Loucy (cell line): ENCODE data around the gene OGG1.

Source experiments
- H2AFZ ChIP-seq: fragments of 200-600 bp; sonication (generic); 2 replicates; pipeline ENCODE4 v1.6.0; 2016; ENCODE audit warnings: antibody characterized with exemption, mild to moderate bottlenecking, low read length, moderate library complexity
- H3F3A ChIP-seq: fragments of 200-600 bp; 2 replicates; pipeline ENCODE4 v1.6.0; 2016; ENCODE audit warnings: antibody characterized with exemption, low read depth, mild to moderate bottlenecking
- H3K27me3 ChIP-seq: fragments of 200-600 bp; sonication (generic); 2 replicates; pipeline ENCODE4 v1.6.1; 2014; ENCODE audit warnings: low read length, mild to moderate bottlenecking; ENCODE audit not compliant: insufficient read depth, poor library complexity, severe bottlenecking
- H3K36me3 ChIP-seq: fragments of 200-600 bp; sonication (generic); 2 replicates; pipeline ENCODE4 v1.6.1; 2016; ENCODE audit warnings: low read length; ENCODE audit not compliant: insufficient read depth
- H3K4me1 ChIP-seq: fragments of 200-600 bp; sonication (generic); 2 replicates; pipeline ENCODE4 v1.5.1; 2014; ENCODE audit warnings: low read length, mild to moderate bottlenecking; ENCODE audit not compliant: insufficient read depth, poor library complexity, severe bottlenecking
- H3K4me2 ChIP-seq: fragments of 200-600 bp; sonication (generic); 2 replicates; pipeline ENCODE4 v1.6.0; 2014; ENCODE audit warnings: antibody characterized with exemption, low read length, low read depth, mild to moderate bottlenecking; ENCODE audit not compliant: poor library complexity, severe bottlenecking
- H3K4me3 ChIP-seq: fragments of 200-600 bp; sonication (generic); 2 replicates; pipeline ENCODE4 v1.5.1; 2014; ENCODE audit warnings: low read length, mild to moderate bottlenecking, mixed read lengths; ENCODE audit not compliant: poor library complexity, severe bottlenecking
- H3K79me2 ChIP-seq: fragments of 200-600 bp; sonication (generic); 2 replicates; pipeline ENCODE4 v1.6.1; 2014; ENCODE audit warnings: low read length; ENCODE audit not compliant: insufficient read depth
- H3K9ac ChIP-seq: fragments of 200-600 bp; sonication (generic); 2 replicates; pipeline ENCODE4 v1.6.0; 2014; ENCODE audit warnings: mild to moderate bottlenecking, low read depth, low read length, moderate library complexity; ENCODE audit not compliant: poor library complexity, severe bottlenecking
- H3K9me2 ChIP-seq: fragments of 200-600 bp; sonication (generic); replicated peaks from 2 replicates; pipeline ENCODE4 v1.6.1; 2016; ENCODE audit warnings: low read depth, low read length, mixed read lengths
- H3K9me3 ChIP-seq: fragments of 200-600 bp; sonication (generic); 2 replicates; pipeline ENCODE4 v1.6.1; 2014; ENCODE audit warnings: mild to moderate bottlenecking, antibody characterized with exemption, low read length, low read depth; ENCODE audit not compliant: insufficient read depth
- H4K20me1 ChIP-seq: fragments of 200-600 bp; sonication (generic); 2 replicates; pipeline ENCODE4 v1.6.0; 2014; ENCODE audit warnings: antibody characterized with exemption, low read length, mild to moderate bottlenecking; ENCODE audit not compliant: insufficient read depth, poor library complexity, severe bottlenecking
- EZH2phosphoT487 ChIP-seq: fragments of 200-600 bp; IDR thresholded peaks from 2 replicates; pipeline ENCODE4 v1.6.1; 2018; ENCODE audit warnings: antibody characterized with exemption, mild to moderate bottlenecking, moderate library complexity, borderline replicate concordance
- TF ChIP-seq, protein P1 (sequence below): fragments of 200-600 bp; sonication (generic); conservative IDR thresholded peaks from 2 replicates; pipeline ENCODE4 v1.5.1; 2014; ENCODE audit warnings: mild to moderate bottlenecking, antibody characterized with exemption, low read length

The OGG1 gene

DNA sequence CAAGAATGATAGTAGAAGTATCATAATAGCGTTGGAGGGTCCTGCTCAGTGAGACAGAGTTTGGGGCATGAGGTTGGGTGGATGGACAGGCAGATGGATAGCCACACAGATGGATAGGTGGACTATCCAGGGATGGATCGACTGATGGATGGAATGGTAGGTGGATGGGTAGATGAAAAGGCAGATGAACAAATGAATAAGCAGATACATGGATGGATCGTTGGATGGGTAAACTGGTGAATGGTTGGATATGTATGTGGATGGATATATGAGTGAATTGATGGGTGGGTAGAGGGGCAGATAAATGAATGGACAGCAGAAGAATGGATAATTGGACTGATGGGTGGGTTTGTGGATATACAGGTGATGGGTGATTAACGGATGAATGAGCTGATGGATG lies 36.6 kb upstream of the OGG1 start:
- Histone ChIP-seq H3K4me2 (no peak overlapping the region), H3K4me3 (no peak overlapping the region), H3F3A (no peaks in the 10 kb centered on the region), H3K36me3 (no peaks in the 10 kb centered on the region), H3K9me2 (no peaks in the 10 kb centered on the region), H4K20me1 (no peaks in the 10 kb centered on the region), H3K79me2 (no peaks in the 10 kb centered on the region), H3K9me3 (no peaks in the 10 kb centered on the region), H2AFZ (no peak overlapping the region), H3K27me3 (no peaks in the 10 kb centered on the region), H3K9ac (no peak overlapping the region), H3K4me1 (peaks cover 3% of the 10 kb centered on the region)
- TF ChIP-seq, protein P1, sequence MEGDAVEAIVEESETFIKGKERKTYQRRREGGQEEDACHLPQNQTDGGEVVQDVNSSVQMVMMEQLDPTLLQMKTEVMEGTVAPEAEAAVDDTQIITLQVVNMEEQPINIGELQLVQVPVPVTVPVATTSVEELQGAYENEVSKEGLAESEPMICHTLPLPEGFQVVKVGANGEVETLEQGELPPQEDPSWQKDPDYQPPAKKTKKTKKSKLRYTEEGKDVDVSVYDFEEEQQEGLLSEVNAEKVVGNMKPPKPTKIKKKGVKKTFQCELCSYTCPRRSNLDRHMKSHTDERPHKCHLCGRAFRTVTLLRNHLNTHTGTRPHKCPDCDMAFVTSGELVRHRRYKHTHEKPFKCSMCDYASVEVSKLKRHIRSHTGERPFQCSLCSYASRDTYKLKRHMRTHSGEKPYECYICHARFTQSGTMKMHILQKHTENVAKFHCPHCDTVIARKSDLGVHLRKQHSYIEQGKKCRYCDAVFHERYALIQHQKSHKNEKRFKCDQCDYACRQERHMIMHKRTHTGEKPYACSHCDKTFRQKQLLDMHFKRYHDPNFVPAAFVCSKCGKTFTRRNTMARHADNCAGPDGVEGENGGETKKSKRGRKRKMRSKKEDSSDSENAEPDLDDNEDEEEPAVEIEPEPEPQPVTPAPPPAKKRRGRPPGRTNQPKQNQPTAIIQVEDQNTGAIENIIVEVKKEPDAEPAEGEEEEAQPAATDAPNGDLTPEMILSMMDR: no peak
- TF ChIP-seq EZH2phosphoT487: no peak

GRCh38 chr3:9715136-9715535 lies 34.6 kb upstream of the OGG1 start:
- no peaks in the 10 kb centered on the region for H3K79me2 ChIP-seq
- no peaks in the 10 kb centered on the region for H3K36me3 ChIP-seq
- TF ChIP-seq, protein P1: no peak
- no peak for TF ChIP-seq EZH2phosphoT487
- no peak overlapping the region for H3K4me2 ChIP-seq
- peaks cover 3% of the 10 kb centered on the region for H3K4me1 ChIP-seq
- no peak overlapping the region for H3K9ac ChIP-seq
- no peaks in the 10 kb centered on the region for H3K27me3 ChIP-seq
- H4K20me1 ChIP-seq: no peaks in the 10 kb centered on the region
- no peaks in the 10 kb centered on the region for H3K9me2 ChIP-seq
- H3F3A ChIP-seq: no peaks in the 10 kb centered on the region
- no peaks in the 10 kb centered on the region for H3K9me3 ChIP-seq
- H3K4me3 ChIP-seq: no peak overlapping the region
- no peak overlapping the region for H2AFZ ChIP-seq

- Histone ChIP-seq H2AFZ (no peak overlapping the region), H3K27me3 (no peaks in the 10 kb centered on the region), H3K9me2 (no peaks in the 10 kb centered on the region), H3K9ac (no peak overlapping the region), H3K4me3 (no peak overlapping the region), H3K79me2 (no peaks in the 10 kb centered on the region), H3K4me1 (peaks cover 3% of the 10 kb centered on the region), H3K4me2 (no peak overlapping the region), H3K9me3 (no peaks in the 10 kb centered on the region), H4K20me1 (no peaks in the 10 kb centered on the region), H3F3A (no peaks in the 10 kb centered on the region), H3K36me3 (no peaks in the 10 kb centered on the region)
- no peak for TF ChIP-seq EZH2phosphoT487
- TF ChIP-seq, protein P1: no peak; the same call in 1 of the 2 replicates
Observed at GRCh38 chr3:9715764-9716437, 33.9 kb upstream of the OGG1 start.
